GM12865 (cell line): ENCODE results near the gene PRRG3.

ENCODE experiments used
- DNase-seq: peaks from one replicate; pipeline ENCODE4 v3.0.0; 2010; ENCODE audit warnings: low read depth
- H3K4me3 ChIP-seq: 2 replicates; pipeline ENCODE4 v1.5.1; 2011; ENCODE audit warnings: mild to moderate bottlenecking, low read depth, low read length, control low read depth
- TF ChIP-seq, protein P1 (sequence below): IDR thresholded peaks from 2 replicates; pipeline ENCODE4 v1.5.1; 2011; ENCODE audit warnings: low read length, control low read depth, low read depth, inconsistent platforms; ENCODE audit not compliant: insufficient read depth; ENCODE audit errors: missing control alignments

PRRG3 gene

DNA sequence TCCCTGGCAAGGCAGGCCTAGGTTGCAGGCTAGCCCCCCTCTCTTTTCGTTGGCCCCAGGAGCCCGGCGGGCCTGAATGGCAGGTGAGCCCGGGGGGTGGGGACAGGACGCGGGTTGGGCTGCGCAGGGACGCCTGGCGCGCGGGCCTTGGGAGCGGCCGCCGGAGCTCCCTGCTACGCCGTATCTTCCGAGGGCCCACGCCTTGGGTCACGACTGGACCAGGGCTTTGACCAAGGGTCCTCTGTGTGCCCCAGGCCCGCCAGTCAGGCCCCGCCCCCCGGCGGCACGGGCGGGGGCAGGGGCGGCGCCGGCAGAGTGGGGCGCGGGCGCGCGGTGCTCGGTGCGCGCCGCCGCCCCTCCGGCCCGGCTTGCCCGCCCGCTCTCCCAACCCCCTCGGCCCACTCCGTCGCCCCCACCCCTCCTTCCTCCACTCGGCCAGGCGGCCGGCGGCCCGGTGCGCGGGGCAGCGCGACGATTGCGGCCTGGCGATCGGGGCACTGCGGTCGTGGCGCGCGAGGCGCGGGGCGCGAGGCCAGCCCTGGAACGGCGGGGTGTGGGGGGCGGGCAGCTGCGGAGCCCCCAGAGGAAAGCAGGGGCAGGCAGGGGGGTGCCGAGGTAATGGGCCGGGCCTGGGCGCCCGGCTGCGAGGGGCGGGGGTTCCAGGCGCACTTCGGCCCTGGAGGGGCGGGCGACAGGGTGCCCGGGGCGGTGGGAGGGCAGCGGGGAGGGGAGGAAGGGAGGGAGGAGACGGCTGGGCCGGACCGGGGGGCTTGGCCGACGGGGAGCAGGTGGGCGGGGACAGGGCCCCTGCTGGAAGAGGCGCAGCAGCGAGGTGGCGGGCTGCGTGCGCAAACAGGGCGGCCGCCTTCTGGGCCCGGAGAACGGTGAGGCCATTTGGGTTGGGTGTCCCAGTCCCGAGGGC lies at the start of gene PRRG3:
Gene PRRG3, plus strand, starts transcription at position 798 of the 922 bp plus-strand sequence. CDS start 3,357 bp downstream, outside the sequence.
- no peak within 1 kb of the TSS for H3K4me3 ChIP-seq
- DNase-seq, result no peak
- TF ChIP-seq, protein P1, sequence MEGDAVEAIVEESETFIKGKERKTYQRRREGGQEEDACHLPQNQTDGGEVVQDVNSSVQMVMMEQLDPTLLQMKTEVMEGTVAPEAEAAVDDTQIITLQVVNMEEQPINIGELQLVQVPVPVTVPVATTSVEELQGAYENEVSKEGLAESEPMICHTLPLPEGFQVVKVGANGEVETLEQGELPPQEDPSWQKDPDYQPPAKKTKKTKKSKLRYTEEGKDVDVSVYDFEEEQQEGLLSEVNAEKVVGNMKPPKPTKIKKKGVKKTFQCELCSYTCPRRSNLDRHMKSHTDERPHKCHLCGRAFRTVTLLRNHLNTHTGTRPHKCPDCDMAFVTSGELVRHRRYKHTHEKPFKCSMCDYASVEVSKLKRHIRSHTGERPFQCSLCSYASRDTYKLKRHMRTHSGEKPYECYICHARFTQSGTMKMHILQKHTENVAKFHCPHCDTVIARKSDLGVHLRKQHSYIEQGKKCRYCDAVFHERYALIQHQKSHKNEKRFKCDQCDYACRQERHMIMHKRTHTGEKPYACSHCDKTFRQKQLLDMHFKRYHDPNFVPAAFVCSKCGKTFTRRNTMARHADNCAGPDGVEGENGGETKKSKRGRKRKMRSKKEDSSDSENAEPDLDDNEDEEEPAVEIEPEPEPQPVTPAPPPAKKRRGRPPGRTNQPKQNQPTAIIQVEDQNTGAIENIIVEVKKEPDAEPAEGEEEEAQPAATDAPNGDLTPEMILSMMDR, result no peak

DNA sequence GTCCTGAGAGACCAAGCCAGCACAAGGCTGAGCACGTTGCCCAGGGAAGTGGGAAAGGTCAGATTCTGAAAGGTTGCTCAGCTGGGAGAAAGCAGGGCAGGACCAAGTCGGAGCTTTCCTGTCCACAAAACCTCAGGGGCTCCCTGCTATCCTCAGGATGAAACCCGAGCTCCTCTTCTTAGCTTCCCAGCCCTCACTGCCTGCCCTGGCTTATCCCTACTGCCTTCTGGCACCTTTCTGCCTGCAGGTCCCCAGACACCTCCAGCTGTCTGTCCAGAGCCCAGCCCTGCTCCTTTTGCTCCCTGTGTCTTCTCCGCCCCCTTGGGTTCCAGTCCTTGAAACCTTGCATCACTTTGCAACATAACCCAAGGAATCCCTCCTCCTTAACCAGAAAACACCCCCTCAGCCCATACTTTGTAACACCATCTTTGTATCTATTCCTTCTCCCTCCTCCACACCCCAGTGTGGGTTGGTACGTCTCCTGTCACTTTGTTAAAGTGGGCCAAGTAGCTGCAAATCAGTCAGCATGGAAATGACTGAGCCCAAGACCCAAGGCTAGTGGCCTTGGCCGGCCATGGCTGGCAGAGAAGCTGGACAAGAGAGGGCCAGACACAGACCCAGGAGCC lies 20.0 kb upstream of the PRRG3 start:
- TF ChIP-seq, protein P1, result no peak
- no peak for DNase-seq

DNA sequence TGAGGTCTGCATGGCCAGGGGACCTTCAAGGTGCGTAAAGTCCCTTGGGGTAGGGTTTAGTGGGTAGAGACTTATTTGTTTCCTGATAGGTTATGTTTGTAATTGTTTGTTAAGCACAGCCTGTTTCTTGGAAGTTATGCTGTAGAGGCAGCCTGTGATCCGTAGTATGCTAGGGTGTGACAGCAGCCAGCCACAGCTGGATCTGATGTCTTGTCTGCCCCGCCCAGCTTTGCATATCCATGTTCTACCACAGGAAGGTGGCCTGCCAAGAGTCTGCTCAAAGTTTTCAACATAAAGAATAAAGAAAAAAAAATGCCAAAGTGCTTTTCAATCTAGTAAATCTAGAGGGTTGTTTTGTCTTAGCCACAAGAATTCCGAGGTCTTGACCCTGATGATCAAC lies 19.1 kb upstream of the PRRG3 start:
- no peak overlapping the region for H3K4me3 ChIP-seq
- DNase-seq, result no peak
- TF ChIP-seq, protein P1, result no peak

More for the DNA sequence above, 20.0 kb upstream of the PRRG3 start:
- no peak overlapping the region for H3K4me3 ChIP-seq

DNA sequence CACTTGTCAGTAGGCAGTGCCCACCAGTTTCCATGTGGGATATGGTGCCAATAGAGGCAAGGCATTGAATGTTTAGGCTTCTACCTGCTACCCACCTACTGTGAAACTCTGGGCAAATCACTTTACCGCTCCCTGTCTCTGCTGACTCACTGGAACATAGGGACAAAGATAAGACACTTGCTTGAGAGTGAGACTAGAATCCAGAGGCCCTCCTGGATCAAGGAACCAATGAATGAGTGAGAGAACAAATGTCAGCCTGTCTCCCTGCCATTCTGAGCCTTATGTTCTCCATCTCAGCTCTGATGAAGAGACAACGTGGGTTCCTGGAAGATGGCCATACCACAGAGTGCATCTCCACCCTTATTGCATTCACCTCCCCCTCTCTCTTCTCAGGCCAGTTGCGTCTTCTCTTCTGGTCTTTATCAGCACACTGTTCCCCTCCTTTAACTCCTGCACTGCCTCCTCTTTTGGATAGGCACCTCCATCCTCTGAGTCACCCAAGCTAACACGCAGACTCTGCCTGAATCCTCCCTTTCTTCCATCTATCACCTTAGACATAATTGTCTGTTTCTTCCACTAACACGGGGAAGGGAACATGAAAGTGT lies 15.4 kb upstream of the PRRG3 start:
- TF ChIP-seq, protein P1, result no peak
- no peak for DNase-seq
- no peak overlapping the region for H3K4me3 ChIP-seq

DNA sequence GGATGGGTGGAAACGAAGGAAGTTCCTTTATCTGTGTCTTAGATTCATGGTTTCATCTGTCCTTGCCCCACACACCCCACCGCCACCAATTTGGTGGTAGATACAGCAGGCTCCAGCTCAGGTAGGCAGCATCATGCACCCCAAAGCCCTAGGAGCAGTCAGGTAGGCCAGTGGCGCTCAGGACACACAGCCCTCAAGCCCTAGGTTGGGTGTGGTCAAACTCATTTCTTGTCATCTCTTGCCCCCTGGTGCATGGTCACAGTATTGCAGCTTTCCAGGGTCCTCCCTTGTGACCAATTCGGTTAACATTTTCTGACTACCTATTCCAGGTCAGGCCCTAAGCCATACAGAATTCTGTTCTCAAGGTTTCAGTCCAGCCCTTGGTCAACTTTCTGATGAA lies 14.5 kb upstream of the PRRG3 start:
- H3K4me3 ChIP-seq, result no peak overlapping the region
- peak; percentile 62 for DNase-seq
- TF ChIP-seq, protein P1, result peak; percentile 58

DNA sequence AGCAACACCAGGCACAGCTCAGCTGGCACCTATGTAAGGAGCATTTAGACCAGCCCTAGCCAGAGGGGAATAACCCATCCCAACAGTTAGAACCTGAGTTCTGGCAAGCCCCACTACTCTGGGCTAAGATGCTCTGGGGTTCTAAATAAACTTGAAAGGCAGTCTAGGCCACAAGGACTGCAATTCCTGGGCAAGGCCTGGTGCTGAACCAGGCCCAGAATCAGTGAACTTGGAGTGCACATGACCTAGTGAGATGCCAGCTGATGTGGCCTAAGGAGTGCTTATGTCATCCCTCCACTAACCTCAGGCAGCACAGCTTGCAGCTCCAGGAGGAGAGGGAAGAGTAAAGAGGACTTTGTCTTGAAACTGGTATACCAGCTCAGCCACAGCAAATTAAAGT lies 7.6 kb upstream of the PRRG3 start:
- no peak overlapping the region for H3K4me3 ChIP-seq
- TF ChIP-seq, protein P1, result no peak
- no peak for DNase-seq
